HepG2 (cell line): Measurements from ENCODE around the gene UROS.

Source experiments
- ATAD3A ChIP-seq: sonication (generic); formaldehyde crosslinking; IDR thresholded peaks from 2 replicates; pipeline ENCODE4 v1.4.0; 2020; ENCODE audit warnings: missing genetic modification reagents
- MAFF ChIP-seq: IDR thresholded peaks from 2 replicates; pipeline ENCODE4 v1.6.1; 2011; ENCODE audit warnings: low read depth, low read length, improper control_type of control experiment
- POLR2A ChIP-seq, 2 experiments: IDR thresholded peaks; 2 replicates each; pipeline ENCODE4 v1.6.1; 2011; ENCODE audit warnings: low read depth in 2 of 2, low read length in 2 of 2, mild to moderate bottlenecking in 1 of 2, moderate library complexity in 1 of 2; ENCODE audit not compliant: insufficient read depth in 1 of 2
- TBP ChIP-seq: sonication (generic); formaldehyde crosslinking; IDR thresholded peaks from 2 replicates; pipeline ENCODE4 v1.5.0; 2020; ENCODE audit warnings: missing genetic modification reagents

GRCh38 chr10:125779403-125780327 lies 43.4 kb downstream of the UROS start:
- TF ChIP-seq POLR2A (IDR thresholded peaks at IDR 0.05; ENCODE audit: insufficient read depth in 1 of 2, low read depth in 2 of 2, low read length in 2 of 2) = no peak
- TF ChIP-seq MAFF = no peak
- TF ChIP-seq ATAD3A = no peak
- TF ChIP-seq TBP (CRISPR knock-in tag) = no peak
